Neural cell (in vitro differentiated cells): ENCODE results near the gene SSBP2. TPM values are rescaled to one million over a fixed set of nuclear protein-coding genes. Genes with fewer than 3 reads are reported as not detected.

Experiments used
- H2AFZ ChIP-seq: fragments of 200-600, 300-800 bp; sonication (generic), shearing (Covaris generic); 2 replicates; pipeline ENCODE4 v1.6.0; 2014; ENCODE audit warnings: low read depth, mild to moderate bottlenecking, antibody characterized with exemption, low read length, moderate library complexity
- H3F3A ChIP-seq: fragments of 200-600 bp; shearing (Covaris generic); 2 replicates; pipeline ENCODE4 v1.6.1; 2016; ENCODE audit warnings: mild to moderate bottlenecking, moderate library complexity, mixed read lengths, antibody characterized with exemption, low read length; ENCODE audit not compliant: insufficient read depth, poor library complexity, severe bottlenecking
- H3K27ac ChIP-seq: fragments of 200-600, 300-800 bp; sonication (generic), shearing (Covaris generic); 2 replicates; pipeline ENCODE4 v1.5.1; 2014; ENCODE audit warnings: mild to moderate bottlenecking, low read length, moderate library complexity
- H3K27me3 ChIP-seq: fragments of 300-800, 200-600 bp; sonication (generic), shearing (Covaris generic); 2 replicates; pipeline ENCODE4 v1.6.0; 2014; ENCODE audit warnings: mild to moderate bottlenecking, low read depth, low read length, moderate library complexity; ENCODE audit not compliant: insufficient read depth
- H3K36me3 ChIP-seq: fragments of 300-800, 200-600 bp; sonication (generic), shearing (Covaris generic); 2 replicates; pipeline ENCODE4 v1.5.1; 2014; ENCODE audit warnings: mild to moderate bottlenecking, antibody characterized with exemption, low read length, moderate library complexity; ENCODE audit not compliant: insufficient read depth
- H3K4me2 ChIP-seq: fragments of 300-800, 200-600 bp; sonication (generic), shearing (Covaris generic); 2 replicates; pipeline ENCODE4 v1.6.0; 2014; ENCODE audit warnings: mild to moderate bottlenecking, low read length
- H3K4me3 ChIP-seq: fragments of 300-800, 200-600 bp; sonication (generic), shearing (Covaris generic); 2 replicates; pipeline ENCODE4 v1.5.1; 2014; ENCODE audit warnings: mild to moderate bottlenecking, low read length, moderate library complexity
- H3K79me2 ChIP-seq: fragments of 200-600 bp; shearing (Covaris generic); replicated peaks from 2 replicates; pipeline ENCODE4 v1.6.0; 2014; ENCODE audit warnings: mild to moderate bottlenecking, low read length, moderate library complexity; ENCODE audit not compliant: insufficient read depth
- H3K9ac ChIP-seq: fragments of 300-800, 200-600 bp; sonication (generic), shearing (Covaris generic); 2 replicates; pipeline ENCODE4 v1.6.1; 2016; ENCODE audit warnings: mild to moderate bottlenecking, low read length, mixed read lengths
- H3K9me2 ChIP-seq: fragments of 200-600 bp; shearing (Covaris generic); 2 replicates; pipeline ENCODE4 v1.6.1; 2016; ENCODE audit warnings: mild to moderate bottlenecking, low read length, mixed read lengths; ENCODE audit not compliant: insufficient read depth
- H3K9me3 ChIP-seq: fragments of 200-600, 300-800 bp; sonication (generic), shearing (Covaris generic); 2 replicates; pipeline ENCODE4 v1.6.1; 2016; ENCODE audit warnings: mild to moderate bottlenecking, mixed run types, low read length, moderate library complexity, mixed read lengths
- H4K20me1 ChIP-seq: fragments of 200-600 bp; shearing (Covaris generic); 2 replicates; pipeline ENCODE4 v1.6.1; 2016; ENCODE audit warnings: mild to moderate bottlenecking, mixed run types; ENCODE audit not compliant: insufficient read depth
- EP300 ChIP-seq: fragments of 450-650 bp; conservative IDR thresholded peaks from 2 replicates; pipeline ENCODE4 v1.6.1; 2014; ENCODE audit warnings: antibody characterized with exemption, mild to moderate bottlenecking, moderate library complexity; ENCODE audit not compliant: poor library complexity, severe bottlenecking
- EZH2 ChIP-seq: fragments of 200-600, 300-800 bp; shearing (Covaris generic), sonication (generic); IDR thresholded peaks from 2 replicates; pipeline ENCODE4 v1.6.1; 2014; ENCODE audit warnings: antibody characterized with exemption, low read length, borderline replicate concordance, mild to moderate bottlenecking; ENCODE audit not compliant: insufficient read depth, poor library complexity, severe bottlenecking
- MXI1 ChIP-seq: fragments of 450-650 bp; conservative IDR thresholded peaks from 2 replicates; pipeline ENCODE4 v1.6.1; 2014; ENCODE audit warnings: antibody characterized with exemption, mild to moderate bottlenecking; ENCODE audit not compliant: poor library complexity, severe bottlenecking
- POLR2AphosphoS5 ChIP-seq: IDR thresholded peaks from 2 replicates; pipeline ENCODE4 v1.6.1; 2012
- RAD21 ChIP-seq: fragments of 450-650 bp; conservative IDR thresholded peaks from 2 replicates; pipeline ENCODE4 v1.6.1; 2014; ENCODE audit warnings: antibody characterized with exemption, mild to moderate bottlenecking, moderate library complexity
- SMC3 ChIP-seq: fragments of 450-650 bp; conservative IDR thresholded peaks from 2 replicates; pipeline ENCODE4 v1.6.1; 2014; ENCODE audit warnings: antibody characterized with exemption, mild to moderate bottlenecking, moderate library complexity; ENCODE audit not compliant: poor library complexity
- TAF1 ChIP-seq: IDR thresholded peaks from 2 replicates; pipeline ENCODE4 v1.6.1; 2012; ENCODE audit warnings: low read depth
- polyA plus RNA-seq: library from polyadenylated mRNA; depleted of rRNA; stranded (reverse); fragments of >200 nt; gene quantifications from 2 replicates; pipeline ENCODE4 v1.2.3, GENCODE V29; 2014
- TF ChIP-seq, protein P1 (sequence below): fragments of 450-650 bp; IDR thresholded peaks from 2 replicates; pipeline ENCODE4 v1.5.1; 2014; ENCODE audit warnings: antibody characterized with exemption, mild to moderate bottlenecking, moderate library complexity; ENCODE audit not compliant: poor library complexity, severe bottlenecking
- TF ChIP-seq, protein P2 (sequence below): IDR thresholded peaks from 2 replicates; pipeline ENCODE4 v1.6.1; 2012; ENCODE audit warnings: borderline replicate concordance

The SSBP2 gene
- polyA plus RNA-seq, 1 donor from 2014 or later = 128 TPM

DNA sequence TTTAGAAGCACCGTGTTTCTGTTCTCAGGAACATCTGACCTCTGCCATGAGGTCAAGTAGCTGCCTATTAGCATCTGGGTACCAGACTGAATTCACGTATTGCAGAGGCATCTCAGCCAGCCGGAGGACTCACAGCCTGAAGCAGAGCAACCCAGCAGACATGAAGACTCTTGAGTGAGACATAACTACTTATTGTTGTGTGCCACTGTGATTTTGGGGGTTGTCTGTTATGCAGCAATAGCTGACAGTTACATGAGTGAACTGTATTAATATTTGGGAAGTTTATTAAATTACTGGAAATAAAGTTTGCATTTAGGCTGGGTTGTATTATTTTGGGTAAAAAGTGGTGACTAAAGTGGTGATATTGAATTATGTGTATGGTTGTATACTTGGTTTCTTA, 355.6 kb downstream of the SSBP2 start:
- no peaks in the 10 kb centered on the region for H3K36me3 ChIP-seq
- no peak overlapping the region for H2AFZ ChIP-seq
- no peaks in the 10 kb centered on the region for H3F3A ChIP-seq
- no peak overlapping the region for H3K4me3 ChIP-seq
- no peak overlapping the region for H3K4me2 ChIP-seq
- no peaks in the 10 kb centered on the region for H3K79me2 ChIP-seq
- peaks cover 6% of the 10 kb centered on the region for H3K27me3 ChIP-seq
- H3K9me2 ChIP-seq = no peaks in the 10 kb centered on the region
- H3K27ac ChIP-seq = no peak overlapping the region
- no peaks in the 10 kb centered on the region for H3K9me3 ChIP-seq
- TF ChIP-seq EZH2 = no peak
- no peak for TF ChIP-seq TAF1
- TF ChIP-seq, protein P1, sequence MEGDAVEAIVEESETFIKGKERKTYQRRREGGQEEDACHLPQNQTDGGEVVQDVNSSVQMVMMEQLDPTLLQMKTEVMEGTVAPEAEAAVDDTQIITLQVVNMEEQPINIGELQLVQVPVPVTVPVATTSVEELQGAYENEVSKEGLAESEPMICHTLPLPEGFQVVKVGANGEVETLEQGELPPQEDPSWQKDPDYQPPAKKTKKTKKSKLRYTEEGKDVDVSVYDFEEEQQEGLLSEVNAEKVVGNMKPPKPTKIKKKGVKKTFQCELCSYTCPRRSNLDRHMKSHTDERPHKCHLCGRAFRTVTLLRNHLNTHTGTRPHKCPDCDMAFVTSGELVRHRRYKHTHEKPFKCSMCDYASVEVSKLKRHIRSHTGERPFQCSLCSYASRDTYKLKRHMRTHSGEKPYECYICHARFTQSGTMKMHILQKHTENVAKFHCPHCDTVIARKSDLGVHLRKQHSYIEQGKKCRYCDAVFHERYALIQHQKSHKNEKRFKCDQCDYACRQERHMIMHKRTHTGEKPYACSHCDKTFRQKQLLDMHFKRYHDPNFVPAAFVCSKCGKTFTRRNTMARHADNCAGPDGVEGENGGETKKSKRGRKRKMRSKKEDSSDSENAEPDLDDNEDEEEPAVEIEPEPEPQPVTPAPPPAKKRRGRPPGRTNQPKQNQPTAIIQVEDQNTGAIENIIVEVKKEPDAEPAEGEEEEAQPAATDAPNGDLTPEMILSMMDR = no peak
- TF ChIP-seq POLR2AphosphoS5 = no peak
- TF ChIP-seq, protein P2, sequence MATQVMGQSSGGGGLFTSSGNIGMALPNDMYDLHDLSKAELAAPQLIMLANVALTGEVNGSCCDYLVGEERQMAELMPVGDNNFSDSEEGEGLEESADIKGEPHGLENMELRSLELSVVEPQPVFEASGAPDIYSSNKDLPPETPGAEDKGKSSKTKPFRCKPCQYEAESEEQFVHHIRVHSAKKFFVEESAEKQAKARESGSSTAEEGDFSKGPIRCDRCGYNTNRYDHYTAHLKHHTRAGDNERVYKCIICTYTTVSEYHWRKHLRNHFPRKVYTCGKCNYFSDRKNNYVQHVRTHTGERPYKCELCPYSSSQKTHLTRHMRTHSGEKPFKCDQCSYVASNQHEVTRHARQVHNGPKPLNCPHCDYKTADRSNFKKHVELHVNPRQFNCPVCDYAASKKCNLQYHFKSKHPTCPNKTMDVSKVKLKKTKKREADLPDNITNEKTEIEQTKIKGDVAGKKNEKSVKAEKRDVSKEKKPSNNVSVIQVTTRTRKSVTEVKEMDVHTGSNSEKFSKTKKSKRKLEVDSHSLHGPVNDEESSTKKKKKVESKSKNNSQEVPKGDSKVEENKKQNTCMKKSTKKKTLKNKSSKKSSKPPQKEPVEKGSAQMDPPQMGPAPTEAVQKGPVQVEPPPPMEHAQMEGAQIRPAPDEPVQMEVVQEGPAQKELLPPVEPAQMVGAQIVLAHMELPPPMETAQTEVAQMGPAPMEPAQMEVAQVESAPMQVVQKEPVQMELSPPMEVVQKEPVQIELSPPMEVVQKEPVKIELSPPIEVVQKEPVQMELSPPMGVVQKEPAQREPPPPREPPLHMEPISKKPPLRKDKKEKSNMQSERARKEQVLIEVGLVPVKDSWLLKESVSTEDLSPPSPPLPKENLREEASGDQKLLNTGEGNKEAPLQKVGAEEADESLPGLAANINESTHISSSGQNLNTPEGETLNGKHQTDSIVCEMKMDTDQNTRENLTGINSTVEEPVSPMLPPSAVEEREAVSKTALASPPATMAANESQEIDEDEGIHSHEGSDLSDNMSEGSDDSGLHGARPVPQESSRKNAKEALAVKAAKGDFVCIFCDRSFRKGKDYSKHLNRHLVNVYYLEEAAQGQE = no peak
- no peak for TF ChIP-seq MXI1
- TF ChIP-seq SMC3 = no peak
- TF ChIP-seq RAD21 = no peak
- no peak for TF ChIP-seq EP300
- no peaks in the 10 kb centered on the region for H4K20me1 ChIP-seq
- no peak overlapping the region for H3K9ac ChIP-seq

DNA sequence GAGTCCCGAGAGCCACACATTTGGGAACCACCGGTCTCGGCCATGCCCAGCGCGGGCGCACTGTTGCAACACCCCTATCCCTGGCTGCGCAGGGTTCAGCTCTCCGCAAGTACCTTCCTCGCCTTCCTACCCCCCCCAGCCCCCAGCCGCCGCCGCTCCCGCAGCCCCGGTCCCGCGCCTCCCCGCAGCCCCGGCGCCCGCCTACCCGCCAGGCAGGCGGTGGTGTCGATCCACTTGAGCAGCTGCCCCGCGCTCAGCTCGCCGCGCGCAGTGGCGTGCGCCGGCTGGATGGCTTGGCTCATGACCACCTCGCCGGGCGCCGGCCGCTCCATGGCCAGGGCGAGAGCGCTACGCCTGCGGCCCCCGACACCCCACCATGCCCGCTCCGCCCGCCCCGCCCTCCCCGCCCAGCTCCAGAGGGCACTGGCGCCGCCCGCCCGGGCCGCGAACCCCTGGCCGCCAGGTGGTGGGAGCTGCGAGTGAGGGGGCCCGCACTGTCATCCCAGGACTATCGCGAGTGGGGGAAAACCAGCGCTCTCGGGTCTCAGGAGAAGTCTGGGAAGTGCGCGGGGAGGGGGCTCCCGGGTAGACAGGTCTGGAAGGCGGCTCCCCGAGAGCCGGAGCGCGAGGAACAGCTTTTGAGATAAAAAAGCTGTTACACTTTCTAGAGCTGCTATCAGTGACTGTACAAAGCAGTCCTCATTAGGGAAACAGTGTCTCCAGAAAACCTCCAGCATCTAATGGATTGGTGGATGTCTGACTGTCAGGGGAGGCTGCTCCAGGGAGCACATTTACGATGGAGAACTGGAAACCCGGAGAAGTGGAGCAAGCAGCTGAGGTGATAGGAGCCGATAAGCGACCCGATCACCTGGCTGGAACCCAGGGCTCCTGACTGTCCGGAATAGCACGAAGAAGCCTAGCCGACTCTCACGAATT, 356.8 kb downstream of the SSBP2 start, which contains the start of gene ACOT12:
Gene ACOT12 (minus strand): TSS at position 352 of the 936 bp plus-strand sequence. CDS start 20 bp downstream, at position 332.
- no peaks in the 10 kb centered on the region for H3K79me2 ChIP-seq
- no peak within 1 kb of the TSS for H3K4me2 ChIP-seq
- H4K20me1 ChIP-seq = no peaks in the 10 kb centered on the region
- H3K9me2 ChIP-seq = no peaks in the 10 kb centered on the region
- H3K9ac ChIP-seq = peak within 1 kb of the TSS; percentile 41
- no peaks in the 10 kb centered on the region for H3K9me3 ChIP-seq
- no peak for TF ChIP-seq SMC3
- no peak for TF ChIP-seq RAD21
- no peak for TF ChIP-seq EP300
- peak; percentile 14 for TF ChIP-seq POLR2AphosphoS5
- no peak for TF ChIP-seq MXI1
- H3K36me3 ChIP-seq = no peaks in the 10 kb centered on the region
- no peak within 1 kb of the TSS for H3K27ac ChIP-seq
- H2AFZ ChIP-seq = no peak within 1 kb of the TSS
- H3K27me3 ChIP-seq = peaks cover 6% of the 10 kb centered on the region
- peak within 1 kb of the TSS; percentile 61 for H3K4me3 ChIP-seq
- no peaks in the 10 kb centered on the region for H3F3A ChIP-seq
